H1 (cell line): ENCODE data around the gene AATK.

Experiments used
- JUN ChIP-seq: IDR thresholded peaks from 2 replicates; pipeline ENCODE4 v1.6.1; 2011; ENCODE audit warnings: low read depth, mild to moderate bottlenecking, improper control_type of control experiment, low read length
- RAD21 ChIP-seq, 2 experiments: IDR thresholded peaks in 1 of 2; conservative IDR thresholded peaks in 1 of 2; 2 replicates each; pipeline ENCODE4 v1.6.1; 2011; ENCODE audit warnings: low read depth in 2 of 2, low read length in 2 of 2, improper control_type of control experiment in 1 of 2, inconsistent platforms in 1 of 2, mild to moderate bottlenecking in 1 of 2, moderate library complexity in 1 of 2

- TF ChIP-seq JUN, result no peak
- TF ChIP-seq RAD21 (IDR thresholded peaks at IDR 0.05 in 1 of 2, conservative IDR thresholded peaks at IDR 0.05 in 1 of 2; ENCODE audit: low read depth in 2 of 2, low read length in 2 of 2), result no peak
Measured at GRCh38 chr17:81163051-81163695, 2.8 kb downstream of the AATK start.
